8988T (cell line): Measurements from ENCODE around the gene CNR2.
A peak's percentile ranks its signal among the peaks of the same experiment; 100 is the strongest.
"Not testable (repeated sequence)": the region's sequence is repeated elsewhere in the genome, so short reads cannot be mapped to it uniquely, and the experiment has no call there.

Experiments used
- DNase-seq: peaks from one replicate; pipeline ENCODE4 v3.0.0; 2011

The CNR2 gene

DNA sequence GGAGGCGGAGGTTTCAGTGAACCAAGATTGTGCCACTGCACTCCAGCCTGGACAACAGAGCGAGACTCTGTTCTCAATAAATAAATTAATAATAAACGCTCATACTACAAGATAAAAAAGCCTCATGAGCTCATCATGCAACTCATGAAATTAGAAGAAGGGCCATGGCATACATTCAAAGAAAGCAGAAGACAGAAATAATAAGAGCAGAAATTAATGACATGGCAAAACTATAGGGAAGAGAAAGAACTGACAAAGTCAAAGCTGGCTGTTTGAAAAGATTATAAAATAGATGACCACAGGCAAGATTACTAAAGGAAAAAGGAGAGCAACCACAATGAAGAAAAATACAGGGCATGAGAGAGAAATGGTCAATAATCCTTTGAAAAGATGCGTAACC is 30.4 kb downstream of the CNR2 start:
- no peak for DNase-seq

DNA sequence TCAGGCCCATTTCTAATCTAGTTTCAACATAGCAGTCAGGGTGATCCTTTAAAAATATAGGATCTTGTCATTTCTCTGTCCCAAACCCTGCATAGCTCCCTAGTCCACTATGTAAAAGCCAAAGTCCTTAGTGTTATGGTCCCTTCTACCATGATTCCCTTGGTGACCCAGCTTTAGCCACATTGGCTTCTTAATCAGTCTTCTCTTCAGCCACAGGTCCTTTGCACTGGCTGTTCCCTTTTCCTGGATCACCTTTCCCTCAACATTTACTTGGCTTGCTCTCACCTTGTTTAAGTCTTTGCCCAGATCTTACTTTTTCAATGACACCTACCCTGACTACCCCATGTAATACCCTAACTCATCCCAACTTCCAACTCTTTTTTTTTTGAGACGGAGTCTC is 33.4 kb downstream of the CNR2 start:
- no peak for DNase-seq

DNA sequence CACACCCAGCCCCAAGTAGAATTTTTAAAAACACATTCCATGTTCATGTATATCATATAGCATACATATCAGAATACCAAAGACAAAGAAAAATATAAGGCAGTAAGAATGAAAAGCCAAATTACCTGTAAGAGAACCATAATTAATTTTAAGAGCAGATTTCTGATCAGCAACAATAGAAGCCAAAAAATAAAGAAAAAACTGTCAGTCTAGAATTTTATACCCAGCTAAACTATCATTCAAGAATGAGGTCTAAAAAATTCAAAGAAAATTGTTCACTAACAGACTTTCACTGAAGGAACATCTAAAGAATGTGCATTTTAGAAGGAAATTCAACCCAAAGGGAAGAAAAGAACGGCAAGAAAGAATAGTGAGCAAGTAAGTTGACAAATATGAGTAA is 34.5 kb downstream of the CNR2 start:
- no peak for DNase-seq

DNA sequence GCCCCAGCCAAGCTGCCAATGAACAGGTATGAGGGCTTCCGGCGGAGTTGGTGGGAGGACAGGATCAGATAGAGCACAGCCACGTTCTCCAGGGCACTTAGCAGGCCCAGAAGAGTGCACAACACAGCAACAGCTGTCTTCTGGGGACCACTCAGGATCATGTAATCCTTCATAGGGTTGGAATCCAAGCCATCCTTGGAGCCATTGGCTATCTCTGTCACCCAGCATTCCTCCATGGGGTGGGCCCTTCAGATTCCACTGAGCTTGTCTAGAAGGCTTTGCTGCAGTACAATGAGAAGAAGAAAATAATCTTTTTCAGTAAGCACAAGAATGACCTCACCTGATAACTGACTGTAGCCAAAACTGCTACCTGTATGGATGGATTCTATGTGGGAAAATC is 37.8 kb downstream of the CNR2 start:
- no peak for DNase-seq

DNA sequence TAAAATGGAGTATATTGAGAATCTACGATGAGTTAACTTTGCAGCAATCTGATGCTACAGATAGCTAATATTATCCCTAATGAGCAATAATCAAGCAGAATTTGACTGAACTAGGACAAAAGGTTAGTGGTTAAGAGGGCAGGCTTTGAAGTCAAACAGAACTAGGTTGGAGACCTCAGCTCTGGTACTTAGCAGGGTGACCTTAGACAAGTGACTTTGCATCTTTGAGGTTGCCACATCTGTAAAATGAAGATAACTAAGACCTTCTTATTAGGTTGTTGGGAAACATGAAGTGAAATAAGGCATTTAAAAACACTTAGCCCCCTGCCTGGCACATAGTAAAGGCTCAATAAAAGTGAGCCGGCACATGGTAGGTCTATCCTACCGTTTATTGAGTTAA is 40.7 kb downstream of the CNR2 start:
- DNase-seq = no peak

DNA sequence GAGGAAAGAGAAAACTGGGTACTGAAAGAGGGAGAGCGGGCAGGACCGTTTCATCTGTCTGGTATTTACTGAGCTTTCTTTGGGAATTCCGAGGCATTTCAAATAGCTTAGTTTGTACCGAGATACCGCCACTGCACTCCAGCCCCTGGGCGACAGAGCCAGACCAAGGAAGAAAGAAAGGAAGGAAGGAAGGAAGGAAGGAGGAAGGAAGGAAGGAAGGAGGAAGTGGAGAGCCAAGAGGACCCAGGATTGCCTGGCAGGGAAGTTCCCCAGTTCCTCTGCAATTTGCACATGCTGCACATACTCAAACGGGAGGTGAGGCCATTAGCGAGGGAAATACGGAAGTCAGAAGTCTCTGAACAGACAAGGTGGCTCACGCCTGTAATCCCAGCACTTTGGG is 44.1 kb downstream of the CNR2 start:
- no peak for DNase-seq

DNA sequence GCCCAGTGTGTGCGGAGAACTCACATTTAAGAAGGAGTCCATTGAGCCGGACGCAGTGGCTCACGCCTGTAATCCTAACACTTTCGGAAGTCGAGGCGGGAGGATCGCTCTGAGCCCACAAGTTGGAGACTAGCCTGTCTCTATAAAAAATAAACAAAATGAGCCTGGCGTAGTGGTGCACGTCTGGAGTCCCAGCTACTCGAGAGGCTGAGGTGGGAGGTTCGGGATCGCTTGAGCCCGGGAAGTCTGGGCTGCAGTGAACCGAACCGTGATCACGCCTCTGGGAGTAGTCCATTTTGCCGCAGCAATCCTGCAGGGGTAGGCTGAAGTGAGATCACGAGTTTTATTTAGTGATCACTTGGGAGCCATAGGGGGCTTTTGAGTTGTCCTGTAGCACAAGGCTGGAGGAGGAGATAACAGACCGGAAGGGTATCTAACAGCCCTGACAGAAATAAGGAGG is 44.6 kb downstream of the CNR2 start:
- no peak for DNase-seq

DNA sequence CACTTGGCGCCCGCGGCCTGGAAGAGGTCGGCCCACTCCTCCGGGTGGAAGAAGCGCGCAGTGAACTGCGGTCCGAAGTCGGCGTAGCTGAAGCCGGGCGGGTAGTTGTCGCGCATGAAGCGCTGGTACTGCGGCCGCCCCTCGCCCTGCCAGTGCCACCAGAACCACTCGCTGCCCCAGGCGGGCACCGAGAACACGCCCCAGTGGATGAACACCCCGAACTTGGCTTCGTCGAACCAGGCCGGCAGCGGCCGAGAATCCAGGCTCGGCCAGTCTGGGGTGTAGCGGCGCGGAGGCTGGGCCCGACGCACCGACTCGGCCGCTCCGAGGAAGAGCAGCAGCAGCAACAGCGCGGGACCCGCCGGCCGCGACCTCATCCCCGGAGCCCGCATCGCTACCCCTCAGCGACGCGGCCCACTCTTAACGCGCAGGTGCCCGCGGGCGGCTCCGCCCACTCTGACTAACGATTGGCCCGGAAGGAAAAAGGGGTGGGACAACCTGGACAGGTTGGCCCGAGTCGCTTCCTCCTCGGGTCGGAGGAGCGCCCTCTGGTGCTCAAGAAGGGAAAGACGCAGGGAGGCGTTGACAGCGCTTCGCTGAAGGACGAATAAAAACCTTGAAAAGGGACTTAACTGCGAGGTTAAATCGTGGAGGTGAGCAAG is 45.1 kb downstream of the CNR2 start, which contains the start of gene FUCA1:
Gene FUCA1 (minus strand): TSS at position 396 of the 662 bp plus-strand sequence. CDS start 4 bp downstream, at position 392.
- peak; percentile 84 for DNase-seq

DNA sequence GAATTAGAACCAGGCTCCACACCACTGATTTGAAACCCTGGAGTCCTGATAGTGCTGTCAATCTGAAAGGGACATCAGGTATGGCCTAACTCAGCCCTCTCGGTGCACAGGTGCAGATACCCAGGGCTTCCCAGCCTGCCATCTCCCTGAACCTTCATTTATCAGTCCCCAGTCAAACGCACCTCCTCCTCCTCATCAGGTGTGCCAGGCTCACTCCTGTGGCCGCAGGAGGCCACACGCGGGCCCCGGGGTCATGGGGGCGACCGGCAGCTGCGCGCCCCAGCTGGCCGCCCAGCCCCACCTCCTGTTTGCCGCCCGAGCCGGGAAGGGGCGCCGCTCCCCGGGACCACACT is 45.6 kb downstream of the CNR2 start:
- DNase-seq = no peak

DNA sequence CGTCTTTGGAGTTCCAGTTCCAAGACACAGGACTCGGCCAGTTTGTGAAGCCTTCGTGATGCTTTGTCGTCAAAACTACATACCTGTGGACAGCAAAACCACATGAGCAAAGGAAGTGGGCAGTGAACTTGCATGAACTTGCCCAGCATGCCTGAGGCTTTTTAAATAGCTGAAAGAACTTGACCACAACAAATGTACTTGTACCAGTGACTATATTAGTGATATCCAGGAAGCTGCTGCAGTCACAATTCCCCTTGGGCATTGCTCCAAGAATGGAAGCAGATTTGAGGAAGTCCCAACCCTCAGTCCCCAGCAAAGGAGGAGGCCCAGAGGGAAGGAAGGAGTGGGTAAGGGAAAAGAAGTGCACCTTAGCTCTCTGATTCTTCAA is 47.6 kb downstream of the CNR2 start:
- DNase-seq = no peak

DNA sequence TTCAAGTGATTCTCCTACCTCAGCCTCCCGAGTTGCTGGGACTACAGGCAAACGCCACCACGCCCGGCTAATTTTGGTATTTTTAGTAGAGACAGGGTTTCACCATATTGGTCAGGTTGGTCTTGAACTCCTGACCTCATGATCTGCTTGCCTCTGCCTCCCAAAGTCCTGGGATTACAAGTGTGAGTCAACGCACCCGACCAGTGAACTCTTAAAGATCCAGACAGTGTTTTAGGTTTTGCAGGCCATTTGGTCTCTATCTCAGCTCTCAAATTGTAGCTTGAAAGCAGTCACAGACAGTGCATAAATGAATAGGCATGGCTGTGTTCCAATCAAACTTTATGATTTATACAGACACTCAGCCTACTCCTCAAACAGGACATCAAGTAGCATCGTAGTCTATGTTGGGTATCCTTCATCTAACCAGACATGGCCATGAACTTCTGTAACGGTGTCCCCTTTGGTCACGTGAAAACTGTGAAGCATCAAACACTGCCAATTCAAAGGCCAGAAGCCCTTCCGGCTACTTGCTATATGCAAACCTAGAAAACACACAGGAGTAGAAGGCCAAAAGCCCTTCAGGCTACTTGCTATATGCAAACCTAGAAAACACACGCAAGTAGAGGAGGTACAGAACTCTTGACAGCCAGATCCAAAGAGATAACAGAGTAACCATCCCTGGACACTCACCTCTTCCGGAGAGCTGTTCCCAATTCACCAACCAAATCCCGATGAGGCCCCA is 48.2 kb downstream of the CNR2 start:
- DNase-seq = no peak

DNA sequence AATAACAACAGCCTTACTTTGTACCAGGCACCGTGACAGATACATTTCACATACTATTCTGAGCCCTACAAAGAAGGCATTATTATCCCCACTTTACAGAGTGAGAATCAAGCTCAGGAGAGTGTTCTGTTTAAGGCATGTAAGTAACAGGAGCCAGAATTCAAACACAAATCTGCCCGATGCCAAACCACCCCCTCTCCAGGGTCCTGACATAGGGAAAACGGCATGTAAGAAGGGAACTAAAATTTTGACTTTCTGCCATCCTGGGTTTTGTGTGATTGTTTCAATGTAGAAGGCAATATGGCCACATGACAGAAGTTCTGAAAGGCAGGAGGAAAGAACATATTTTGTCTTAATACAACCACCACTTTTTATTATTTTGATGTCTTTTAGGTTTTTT is 50.5 kb downstream of the CNR2 start:
- no peak for DNase-seq

DNA sequence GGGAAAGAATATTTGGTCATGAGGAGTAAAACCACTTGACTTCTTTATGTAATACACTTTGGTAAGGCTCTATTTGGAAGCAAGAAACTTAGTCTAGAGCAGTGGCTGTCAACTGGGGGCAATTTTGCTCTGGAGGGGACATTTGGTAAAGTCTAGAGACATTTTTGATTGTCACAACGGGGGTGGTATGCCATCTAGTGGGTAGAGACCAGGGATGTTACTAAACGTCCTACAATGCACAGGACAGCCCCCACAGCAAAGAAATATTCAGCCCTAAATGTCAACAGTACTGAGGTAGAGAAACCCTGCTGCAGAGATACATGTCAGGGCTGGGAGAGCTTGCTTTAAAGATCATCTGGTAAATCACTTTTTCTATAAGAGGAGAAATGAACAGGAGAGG is 58.6 kb downstream of the CNR2 start:
- no peak for DNase-seq

DNA sequence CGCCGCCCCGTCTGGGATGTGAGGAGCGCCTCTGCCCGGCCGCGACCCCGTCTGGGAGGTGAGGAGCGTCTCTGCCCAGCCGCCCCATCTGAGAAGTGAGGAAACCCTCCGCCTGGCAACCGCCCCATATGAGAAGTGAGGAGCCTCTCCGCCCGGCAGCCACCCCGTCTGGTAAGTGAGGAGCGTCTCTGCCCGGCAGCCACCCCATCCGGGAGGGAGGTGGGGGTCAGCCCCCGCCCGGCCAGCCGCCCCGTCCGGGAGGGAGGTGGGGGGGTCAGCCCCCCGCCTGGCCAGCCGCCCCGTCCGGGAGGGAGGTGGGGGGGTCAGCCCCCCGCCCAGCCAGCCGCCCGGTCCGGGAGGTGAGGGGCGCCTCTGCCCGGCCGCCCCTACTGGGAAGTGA is 60.0 kb downstream of the CNR2 start:
- not testable (repeated sequence) for DNase-seq

DNA sequence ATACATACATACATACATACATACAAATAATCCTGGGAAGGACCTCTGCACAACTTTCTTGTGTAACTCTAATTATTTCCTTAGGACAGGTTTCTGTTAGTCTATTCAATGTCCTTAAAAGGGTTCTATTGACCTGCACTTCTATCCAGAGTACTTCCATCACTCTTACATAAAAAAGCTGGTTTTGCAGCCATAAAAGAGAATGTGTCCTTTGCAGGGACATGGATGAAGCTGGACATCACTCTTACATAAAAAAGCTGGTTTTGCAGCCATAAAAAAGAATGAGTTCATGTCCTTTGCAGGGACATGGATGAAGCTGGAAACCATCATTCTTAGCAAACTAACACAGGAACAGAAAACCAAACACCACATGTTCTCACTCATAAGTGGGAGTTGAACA is 61.8 kb downstream of the CNR2 start:
- not testable (repeated sequence) for DNase-seq

DNA sequence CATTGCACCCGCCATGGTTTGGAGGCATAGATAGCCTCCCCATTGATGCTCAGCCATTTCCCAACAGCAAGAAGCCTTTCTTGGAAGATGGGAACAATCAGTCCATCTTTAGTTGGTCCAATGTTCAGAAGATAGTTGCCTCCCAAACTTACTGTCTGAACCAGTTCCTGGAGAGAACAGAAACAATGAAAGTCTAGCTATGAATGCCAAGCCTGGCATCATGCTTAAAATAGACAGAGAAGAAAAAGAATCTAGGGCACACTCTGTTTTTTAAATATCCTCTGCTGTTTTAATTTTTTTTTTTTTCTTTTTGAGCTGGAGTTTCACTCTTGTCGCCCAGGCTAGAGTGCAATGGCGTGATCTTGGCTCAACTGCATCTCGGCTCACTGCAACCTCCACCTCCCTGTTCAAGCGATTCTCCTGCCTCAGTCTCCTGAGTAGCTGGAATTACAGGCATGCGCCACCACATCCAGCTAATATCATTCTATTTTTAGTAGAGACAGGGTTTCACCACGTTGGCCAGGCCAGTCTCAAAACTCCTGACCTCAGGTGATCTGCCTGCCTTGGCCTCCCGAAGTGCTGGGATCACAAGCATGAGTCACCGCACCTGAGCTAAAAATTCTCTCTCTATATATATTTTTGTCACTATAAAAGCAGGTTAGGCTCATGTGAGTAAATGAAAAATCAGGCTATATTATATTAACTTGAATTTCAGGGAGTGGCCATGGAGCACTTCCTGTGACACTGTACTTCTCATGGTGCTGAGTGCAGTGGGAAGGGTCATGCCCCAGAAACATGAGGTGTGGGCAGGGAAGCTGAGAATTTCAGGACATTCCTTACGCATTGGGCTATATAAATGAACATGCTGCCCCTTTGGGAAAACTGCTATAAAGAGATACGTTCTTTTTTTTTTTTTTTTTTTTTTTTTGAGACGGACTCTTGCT is 64.2 kb downstream of the CNR2 start:
- no peak for DNase-seq

DNA sequence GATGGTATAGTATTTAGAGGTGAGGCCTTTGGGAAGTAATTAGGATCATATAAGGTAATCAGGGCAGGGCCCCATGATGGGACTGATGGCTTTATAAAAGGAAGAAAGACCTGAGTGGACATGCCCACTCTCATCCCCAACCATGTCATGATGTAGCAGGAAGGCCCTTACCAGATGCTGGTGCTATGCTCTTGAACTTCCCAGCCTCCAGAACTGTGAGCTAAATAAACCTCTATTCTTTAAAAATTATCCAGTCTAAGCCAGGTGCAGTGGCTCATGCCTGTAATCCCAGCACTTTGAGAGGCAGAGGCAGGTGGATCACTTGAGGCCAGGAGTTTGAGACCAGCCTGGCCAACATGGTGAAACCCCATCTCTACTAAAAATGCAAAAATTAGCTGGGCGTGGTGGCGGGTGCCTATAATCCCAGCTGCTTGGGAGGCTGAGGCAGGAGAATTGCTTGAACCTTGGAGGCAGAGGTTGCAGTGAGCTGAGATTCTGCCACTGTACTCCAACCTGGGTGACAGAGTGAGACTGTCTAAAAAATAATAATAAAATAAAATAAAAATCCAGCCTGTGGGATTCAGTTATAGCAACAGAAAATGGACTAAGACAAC is 65.6 kb downstream of the CNR2 start:
- DNase-seq = not testable (repeated sequence)

DNA sequence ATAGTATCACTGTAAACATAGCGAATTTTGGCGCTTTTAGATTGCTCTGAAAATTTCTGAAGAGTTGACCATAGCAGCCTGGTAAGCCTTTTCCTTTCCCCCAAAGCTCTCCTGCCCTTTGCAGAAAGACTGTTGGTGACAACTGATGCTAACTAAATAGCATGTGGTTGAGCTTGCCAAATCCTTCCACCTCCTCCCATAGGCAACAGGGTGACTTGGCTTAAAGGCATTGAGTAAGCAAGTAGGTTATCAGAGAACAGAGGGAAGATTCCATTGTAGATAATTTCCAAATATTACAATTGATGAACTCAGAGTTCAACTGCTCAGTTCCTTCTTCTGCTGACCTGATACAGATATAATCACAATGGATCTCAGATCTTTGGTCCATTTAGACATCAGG is 68.0 kb downstream of the CNR2 start:
- no peak for DNase-seq

DNA sequence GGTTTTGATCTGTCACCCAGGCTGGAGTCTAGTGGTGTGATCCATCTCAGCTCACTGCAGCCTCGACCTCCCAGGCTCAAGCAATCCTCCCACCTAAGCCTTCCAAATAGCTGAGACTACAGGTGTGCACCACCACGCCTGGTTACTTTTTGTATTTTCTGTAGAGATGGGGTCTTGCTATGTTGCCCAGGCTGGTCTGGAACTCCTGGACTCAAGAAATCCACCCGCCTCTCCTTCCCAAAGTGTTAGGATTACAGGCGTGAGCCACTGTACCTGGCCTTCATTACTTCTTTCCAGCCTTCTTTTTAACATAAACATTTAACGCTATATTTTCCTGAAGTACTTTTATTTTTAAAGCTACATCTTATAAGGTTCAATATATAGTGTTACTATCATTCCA is 69.5 kb downstream of the CNR2 start:
- no peak for DNase-seq

DNA sequence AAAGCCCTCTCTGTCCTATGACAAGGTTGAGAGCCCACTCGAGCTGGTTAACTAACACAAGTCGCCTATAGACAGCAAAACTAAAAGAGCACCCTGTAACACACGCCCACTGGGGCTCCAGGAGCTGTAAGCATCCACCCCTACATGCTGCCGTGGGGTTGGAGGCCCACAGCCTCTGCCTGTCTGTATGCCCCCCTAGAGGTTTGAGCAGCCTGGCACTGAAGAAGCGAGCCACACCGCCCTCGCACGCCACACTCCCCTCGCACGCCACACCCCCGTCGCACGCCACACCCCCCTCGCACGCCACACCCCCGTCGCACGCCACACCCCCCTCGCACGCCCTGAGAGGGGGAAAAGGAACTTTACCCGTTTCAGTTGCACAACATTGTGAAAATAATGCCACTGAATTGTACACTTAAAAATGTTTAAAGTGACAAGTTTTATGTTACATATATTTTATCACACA is 74.7 kb downstream of the CNR2 start:
- DNase-seq = peak; percentile 37

DNA sequence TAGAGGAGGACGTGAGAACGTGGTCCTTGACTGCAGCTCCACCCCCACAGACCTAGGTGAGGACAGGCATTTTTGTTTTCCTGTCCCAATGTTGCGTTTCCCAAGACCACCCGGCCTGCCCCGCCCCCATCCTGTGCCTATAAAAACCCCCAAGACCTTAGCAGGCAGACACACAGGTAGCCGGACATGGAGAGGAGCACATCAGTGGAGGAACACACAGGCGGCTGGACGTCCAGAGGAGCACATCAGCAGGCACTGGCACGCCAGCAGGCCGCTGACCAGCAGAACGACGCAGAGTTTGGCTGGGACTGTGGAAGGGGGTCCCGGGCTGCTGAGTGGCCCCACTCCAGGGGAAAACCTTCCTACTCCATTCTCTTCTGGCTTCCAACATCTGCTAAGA is 75.3 kb downstream of the CNR2 start:
- DNase-seq = no peak

DNA sequence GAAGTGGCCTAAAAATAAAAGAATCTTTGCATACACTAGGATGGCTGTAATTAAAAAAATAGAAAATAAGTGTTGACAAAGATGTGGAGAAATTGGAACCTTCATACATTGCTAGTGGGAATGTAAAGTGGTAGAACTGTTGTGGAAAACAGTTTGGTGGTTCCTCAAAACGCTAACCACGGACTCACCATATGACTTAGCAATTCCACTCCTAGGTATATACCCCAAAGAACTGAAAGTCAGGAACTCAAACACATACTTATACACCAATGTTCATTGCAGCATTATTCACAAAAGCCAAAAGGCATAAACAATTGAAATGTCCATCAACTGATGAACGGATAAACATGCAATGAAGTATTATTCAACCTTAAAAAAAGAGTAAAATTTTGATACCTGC is 77.1 kb downstream of the CNR2 start:
- DNase-seq = no peak

DNA sequence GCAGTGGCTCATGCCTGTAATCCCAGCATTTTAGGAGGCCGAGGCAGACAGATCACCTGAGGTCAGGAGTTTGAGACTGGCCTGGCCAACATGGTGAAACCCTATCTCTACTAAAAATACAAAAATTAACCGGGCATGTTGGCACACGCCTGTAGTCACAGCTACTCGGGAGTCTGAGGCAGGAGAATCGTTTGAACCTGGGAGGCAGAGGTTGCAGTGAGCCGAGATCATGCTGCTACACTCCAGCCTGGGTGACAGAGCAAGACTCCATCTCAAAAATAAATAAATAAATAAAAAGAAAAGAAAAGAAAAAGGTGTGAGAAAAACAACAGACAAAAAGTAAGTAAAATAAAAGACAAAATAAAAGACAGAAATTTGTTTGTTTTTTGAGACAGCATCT is 79.0 kb downstream of the CNR2 start:
- DNase-seq = not testable (repeated sequence)
